ENCODE data around the gene AMBP.
"Not testable (repeated sequence)": the region's sequence is repeated elsewhere in the genome, so short reads cannot be mapped to it uniquely, and the experiment has no call there.

Gene AMBP

GRCh38 chr9:114050646-114051045 lies 27.5 kb downstream of the AMBP start:
- DNase-seq (ENCODE audit: low spot score), result no peak

GRCh38 chr9:114050226-114050568 lies 27.9 kb downstream of the AMBP start:
- no peak for DNase-seq (ENCODE audit: low spot score)

- no peak for DNase-seq (ENCODE audit: low spot score)
These were observed 28.5 kb downstream of the AMBP start for GRCh38 chr9:114049441-114050225.

DNA sequence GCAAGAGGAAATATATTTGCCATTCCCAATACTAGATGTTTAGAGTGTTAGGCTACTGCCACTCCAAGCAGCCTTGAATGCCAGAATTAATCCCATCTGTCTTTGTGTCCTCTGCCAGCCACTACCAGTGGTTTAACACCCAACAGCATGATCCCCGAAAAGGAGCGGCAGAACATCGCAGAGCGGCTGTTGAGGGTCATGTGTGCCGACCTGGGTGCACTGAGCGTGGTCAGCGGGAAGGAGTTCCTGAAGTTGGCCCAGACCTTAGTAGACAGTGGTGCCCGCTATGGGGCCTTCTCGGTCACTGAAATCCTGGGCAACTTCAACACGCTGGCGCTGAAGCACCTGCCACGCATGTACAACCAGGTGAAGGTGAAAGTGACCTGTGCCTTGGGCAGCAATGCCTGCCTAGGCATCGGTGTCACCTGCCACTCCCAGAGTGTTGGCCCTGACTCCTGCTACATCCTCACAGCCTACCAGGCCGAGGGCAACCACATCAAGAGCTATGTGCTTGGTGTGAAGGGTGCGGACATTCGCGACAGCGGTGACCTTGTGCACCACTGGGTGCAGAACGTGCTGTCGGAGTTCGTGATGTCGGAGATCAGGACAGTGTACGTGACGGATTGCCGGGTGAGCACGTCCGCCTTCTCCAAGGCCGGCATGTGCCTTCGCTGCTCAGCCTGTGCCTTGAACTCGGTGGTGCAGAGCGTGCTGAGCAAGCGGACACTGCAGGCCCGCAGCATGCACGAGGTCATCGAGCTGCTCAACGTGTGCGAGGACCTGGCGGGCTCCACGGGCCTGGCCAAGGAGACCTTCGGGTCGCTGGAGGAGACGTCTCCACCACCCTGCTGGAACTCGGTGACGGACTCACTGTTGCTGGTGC lies 29.3 kb downstream of the AMBP start:
- no peak for DNase-seq (ENCODE audit: low spot score)

DNA sequence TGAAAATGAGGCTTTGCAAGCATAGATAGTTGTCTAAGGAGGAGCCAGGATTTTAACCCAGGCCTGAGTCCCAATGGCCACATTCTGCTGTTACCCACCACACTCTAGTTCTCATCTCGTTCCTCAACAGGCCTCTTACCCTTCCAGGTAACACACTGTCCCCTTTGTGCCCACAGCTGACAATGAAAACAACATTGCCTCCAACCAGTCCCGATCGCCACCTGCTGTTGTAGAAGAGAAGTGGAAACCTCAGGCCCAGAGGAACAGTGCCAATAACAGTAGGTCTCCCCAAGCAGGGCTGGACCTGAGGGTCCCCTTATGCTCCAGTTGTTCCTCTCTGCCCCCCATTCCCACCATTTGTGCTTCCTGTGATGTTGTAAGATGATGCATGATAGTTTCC lies 30.4 kb downstream of the AMBP start:
- DNase-seq (ENCODE audit: low spot score), result no peak

GRCh38 chr9:114046875-114047274 lies 31.2 kb downstream of the AMBP start:
- DNase-seq (ENCODE audit: low spot score), result no peak

DNA sequence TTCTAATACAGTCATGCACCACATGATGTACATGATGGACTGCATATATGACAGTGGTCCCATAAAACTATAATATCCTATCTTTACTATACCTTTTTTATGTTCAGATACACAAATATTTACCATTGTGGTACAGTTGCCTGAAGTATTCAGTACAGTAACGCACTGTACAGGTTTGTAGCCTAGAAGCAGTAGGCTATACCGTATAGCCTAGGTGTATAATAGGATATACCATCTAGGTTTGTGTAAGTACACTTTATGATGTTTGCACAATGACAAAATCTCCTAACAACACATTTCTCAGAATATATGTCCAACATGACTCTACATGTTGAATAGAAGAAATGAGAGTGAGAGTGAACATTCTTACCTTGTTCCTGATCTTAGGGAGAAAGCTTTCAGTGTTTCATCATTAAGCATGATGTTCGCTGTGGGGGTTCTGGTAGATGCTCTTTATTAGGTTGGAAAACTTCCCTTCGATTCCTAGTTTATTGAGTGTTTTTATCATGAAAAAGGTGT lies 31.8 kb downstream of the AMBP start:
- DNase-seq (ENCODE audit: low spot score), result no peak

DNA sequence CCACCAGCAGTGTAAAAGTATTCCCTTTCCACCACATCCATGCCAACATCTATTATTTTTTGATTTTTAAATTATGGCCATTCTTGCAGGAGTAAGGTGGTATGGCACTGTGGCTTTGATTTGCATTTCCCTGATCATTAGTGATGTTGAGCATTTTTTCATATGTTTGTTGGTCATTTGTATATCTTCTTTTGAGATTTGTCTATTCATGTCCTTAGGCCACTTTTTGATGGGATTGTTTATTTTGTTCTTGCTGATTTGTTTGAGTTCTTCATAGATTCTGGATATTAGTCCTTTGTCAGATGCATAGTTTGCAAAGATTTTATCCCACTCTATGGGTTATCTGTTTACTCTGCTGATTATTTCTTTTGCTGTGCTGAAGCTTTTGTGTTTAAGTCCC lies 34.4 kb downstream of the AMBP start:
- DNase-seq (ENCODE audit: low spot score), result not testable (repeated sequence)

GRCh38 chr9:114039484-114039883 lies 38.6 kb downstream of the AMBP start:
- no peak for DNase-seq (ENCODE audit: low spot score)

DNA sequence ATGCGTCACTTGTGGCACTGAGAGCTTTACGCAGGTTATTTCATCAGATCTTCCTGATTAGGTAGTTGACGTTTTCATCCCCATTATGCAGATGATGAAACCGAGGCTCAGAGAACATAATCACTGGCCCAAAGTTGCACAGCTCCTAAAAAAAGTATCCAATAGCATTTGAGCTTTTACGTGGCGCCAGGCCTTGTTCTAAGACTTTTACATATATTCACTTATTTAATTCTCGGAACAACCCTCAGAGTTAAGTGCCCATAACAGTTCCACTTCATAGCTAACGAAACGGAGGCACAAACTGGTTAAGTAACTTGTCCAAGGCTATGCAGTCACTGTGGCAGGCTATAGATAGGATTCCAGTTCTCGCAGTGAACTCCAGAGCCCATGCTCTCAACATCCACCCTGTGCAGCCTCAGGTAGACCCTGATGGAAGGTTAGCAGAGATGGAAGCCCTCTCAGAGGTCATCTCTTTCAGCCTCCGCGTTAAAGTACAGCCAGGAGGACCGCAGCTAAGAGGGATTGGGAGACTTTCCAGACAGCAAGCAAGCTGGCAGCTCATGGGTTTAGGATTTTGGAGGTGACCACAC lies 39.3 kb downstream of the AMBP start:
- DNase-seq (ENCODE audit: low spot score), result no peak

DNA sequence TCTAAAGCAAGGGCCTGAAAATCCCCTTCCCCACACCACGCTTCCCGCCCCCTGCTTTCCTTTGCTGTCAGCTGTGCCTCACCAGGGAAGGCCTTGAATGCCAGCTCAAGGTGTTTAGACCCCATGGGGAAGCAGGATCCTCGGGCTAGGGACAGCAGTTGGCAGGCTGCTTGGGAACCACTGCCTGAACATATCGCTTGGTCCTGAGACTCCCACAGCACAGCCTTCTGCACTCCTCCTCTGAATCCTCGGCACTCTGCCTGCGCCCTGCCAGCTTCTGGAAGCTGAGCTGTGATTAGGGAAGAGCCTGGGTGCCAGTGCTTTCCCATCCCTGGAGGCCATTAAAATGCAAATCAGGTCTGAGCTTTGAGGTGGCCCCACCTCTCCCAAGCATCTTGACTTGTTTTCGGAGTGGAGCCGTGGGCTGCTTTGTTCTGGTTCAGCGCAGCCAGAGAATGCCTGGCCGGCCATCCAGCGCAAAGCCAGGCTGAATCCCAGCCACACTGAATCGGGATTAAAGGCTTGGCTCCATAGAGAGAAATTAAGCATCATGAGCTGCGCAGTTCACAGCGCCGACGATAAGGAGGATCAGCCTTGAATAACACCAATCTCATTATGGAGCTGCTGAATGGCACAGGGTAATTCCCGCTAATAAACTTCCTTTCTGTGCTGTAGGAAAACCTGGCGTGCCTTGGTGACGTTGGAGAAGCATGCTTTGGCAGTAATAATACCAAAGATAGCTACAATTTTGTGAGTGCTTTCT lies 40.0 kb downstream of the AMBP start:
- no peak for DNase-seq (ENCODE audit: low spot score)

GRCh38 chr9:114037249-114037648 lies 40.9 kb downstream of the AMBP start:
- no peak for DNase-seq (ENCODE audit: low spot score)

DNA sequence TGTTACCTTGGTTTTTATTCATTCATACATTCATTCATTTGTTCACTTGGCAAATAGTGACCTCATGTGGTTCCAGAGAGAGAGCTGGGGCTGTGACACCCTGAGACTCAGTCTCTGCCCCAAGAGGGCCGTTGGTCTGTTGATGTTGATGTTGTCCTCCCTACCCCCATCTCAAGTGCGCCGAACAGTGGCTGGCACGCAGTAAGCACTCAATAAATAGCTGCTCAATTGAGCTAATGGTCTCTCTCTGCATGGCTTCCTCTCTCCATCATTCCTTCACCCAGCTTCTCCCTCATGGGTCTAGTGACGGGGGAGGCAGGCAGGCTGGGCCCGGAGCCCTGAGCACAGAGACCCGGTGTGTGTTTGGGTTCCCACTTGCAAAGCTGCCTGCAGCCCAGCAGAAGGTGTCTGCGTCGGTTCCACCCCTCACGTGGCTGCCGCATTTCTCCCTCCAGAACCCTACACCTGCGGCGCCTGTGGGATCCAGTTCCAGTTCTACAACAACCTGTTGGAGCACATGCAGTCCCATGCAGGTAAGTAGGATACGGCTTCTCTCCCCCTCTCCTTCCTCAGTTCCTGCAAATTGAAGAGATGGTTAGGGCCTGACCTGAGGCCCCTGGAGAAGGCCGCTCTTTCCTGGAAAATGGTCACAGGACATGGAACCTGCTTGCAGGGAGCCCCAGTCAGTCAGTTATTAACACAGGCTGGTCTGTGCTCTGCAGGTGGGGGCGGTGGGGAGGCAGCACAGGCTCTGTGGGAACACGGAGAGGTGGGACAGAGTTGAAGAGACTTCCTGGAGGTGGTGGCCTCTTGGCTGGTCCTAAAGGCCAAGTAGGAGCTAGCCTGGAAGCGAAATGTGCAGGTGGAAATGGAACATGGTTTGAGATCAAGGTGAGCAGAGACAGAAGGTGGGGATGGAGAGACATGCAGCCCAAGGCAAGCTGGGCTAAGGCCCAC lies 42.0 kb downstream of the AMBP start:
- no peak for DNase-seq (ENCODE audit: low spot score)

DNA sequence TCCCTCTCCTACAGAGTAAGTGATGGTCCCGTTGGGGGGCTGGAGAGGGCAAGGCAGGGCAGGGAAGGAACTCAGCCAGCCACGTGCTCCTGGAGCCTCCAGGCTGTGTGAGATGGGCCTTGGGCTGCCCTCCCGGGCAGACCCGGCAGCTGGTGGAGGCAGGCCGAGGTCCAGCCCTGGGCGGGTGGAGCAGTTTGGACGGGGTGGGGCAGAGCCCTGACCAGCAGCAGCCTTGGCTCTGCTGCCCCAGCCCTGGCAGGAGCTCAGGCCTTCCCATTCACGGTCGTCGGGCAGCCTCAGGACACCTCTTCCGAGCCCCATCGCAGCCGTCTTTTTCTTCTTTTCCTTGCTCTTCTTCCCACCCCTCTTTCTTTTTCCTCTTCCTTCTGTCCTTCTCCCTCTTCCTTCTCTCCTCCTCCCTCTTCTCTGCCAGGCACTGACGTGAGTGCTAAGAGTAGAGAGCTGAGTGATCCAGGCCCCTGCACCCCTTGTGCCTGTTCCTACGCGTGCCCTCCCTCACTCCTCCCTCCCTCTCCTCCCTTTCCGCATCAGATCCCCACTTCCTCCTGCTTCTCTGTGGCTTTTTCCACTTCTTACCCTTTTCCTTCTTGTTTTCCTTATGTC lies 42.8 kb downstream of the AMBP start:
- peak; percentile 32 for DNase-seq (ENCODE audit: low spot score)

- peak; percentile 29 for DNase-seq (ENCODE audit: low spot score)
These were observed 43.4 kb downstream of the AMBP start for GRCh38 chr9:114034661-114035062.

DNA sequence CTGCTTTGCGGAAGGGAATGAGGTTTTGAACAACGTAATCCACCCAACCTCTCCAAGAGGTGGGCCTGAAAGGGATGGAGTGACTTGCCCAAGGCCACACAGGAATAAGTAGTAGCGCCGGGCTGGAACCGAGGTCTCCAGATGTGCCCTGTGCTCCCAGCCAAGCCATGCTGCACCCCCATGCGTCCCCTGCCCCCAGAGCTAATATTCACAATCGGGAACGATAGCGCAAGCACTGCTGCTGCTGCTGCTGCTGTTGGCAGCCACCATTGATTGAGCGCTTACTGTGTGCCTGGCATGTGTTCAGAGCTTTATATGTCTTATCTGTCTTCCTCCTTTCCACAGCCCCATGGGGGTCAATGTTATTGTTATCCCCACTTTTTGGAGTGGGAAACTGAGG lies 43.9 kb downstream of the AMBP start:
- no peak for DNase-seq (ENCODE audit: low spot score)

DNA sequence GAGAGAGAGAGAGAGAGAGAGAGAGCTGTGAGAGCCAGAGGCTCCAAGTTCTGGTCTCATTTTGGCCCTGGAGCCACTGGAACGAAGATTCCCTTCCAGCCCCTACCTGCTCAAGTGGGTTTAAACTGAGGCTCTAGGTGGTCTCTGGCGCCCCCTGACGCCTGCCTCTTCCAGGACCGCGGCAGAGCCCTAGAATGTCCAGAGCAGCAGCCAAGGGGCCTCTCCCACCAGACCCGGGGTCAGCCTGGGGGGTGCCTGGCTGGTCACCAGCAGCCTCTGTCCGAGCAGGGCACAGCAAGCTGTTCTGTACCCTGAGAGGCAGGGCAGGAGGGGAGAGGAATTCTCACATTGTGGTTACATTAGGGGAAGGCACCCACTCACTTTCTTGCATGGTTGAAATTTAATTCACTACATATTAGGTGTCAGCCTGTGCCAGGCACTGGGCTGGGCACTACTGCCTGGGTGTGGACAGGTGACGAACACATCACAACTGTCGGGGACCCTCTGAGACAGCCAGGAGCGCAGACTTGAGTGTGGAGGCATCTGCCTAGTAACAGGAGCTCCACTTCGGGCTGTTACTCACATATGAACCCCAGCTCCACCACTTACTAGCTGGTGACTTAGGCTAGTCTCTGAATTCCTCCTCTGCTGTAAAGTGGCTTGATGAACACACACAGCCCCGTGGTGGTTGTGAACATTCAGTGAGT lies 44.5 kb downstream of the AMBP start:
- peak; percentile 20 for DNase-seq (ENCODE audit: low spot score)

- DNase-seq (ENCODE audit: low spot score), result no peak
These were observed 45.9 kb downstream of the AMBP start for GRCh38 chr9:114031948-114032840.
